Left renal cortex interstitium (tissue), 4 donors: ENCODE results near the gene DAND5. TPM values are rescaled to one million over a fixed set of nuclear protein-coding genes. Genes with fewer than 3 reads are reported as not detected.

Experiments
- DNase-seq, 4 donors: peaks; one replicate each; pipeline ENCODE4 v3.0.0-alpha.2; 2013; ENCODE audit warnings: low read depth in 4 of 4, low spot score in 2 of 4, missing footprints in 1 of 4
- polyA plus RNA-seq, 4 donors: library from polyadenylated mRNA; unstranded; fragments of 120-200 nt; gene quantifications; one replicate each; pipeline ENCODE4 v1.2.1, GENCODE V29; 2013; ENCODE audit not compliant: insufficient read length in 4 of 4

Gene DAND5
- polyA plus RNA-seq, 4 donors: 0.08 to 0.28 (median 0.13) TPM; not detected in 1

GRCh38 chr19:13019332-13019731 lies 50.0 kb downstream of the DAND5 start:
- no peak for DNase-seq

GRCh38 chr19:13020002-13020414 lies 50.6 kb downstream of the DAND5 start:
- no peak for DNase-seq

GRCh38 chr19:13022111-13022858 lies 52.9 kb downstream of the DAND5 start:
- peak in 1 of 4 donors; percentile 46 for DNase-seq

GRCh38 chr19:13022859-13023636 lies 53.7 kb downstream of the DAND5 start:
- DNase-seq: peak in 3 of 4 donors; percentile 55 to 60 (median 56)

GRCh38 chr19:13023656-13024055 lies 54.3 kb downstream of the DAND5 start:
- DNase-seq: no peak

Other genes with a start within 250 kb of the DAND5 start
- 10 to 100 TPM; 55.5 to 98.6 (median 72.3) TPM for gene TNPO2, start 245.6 kb upstream of the DAND5 start, polyA plus RNA-seq
- 100 to 1,000 TPM; 143 to 230 (median 189) TPM for gene TRIR, start 234.9 kb upstream of the DAND5 start, polyA plus RNA-seq
- gene GET3, start 232.1 kb upstream of the DAND5 start, polyA plus RNA-seq: 100 to 1,000 TPM in 1 of 4 donors, 10 to 100 TPM in 3; 76.8 to 108 (median 91.6) TPM
- under 1 TPM in 2 of 4 donors, not detected in 2; 0.13 to 0.14 TPM for gene BEST2, start 217.8 kb upstream of the DAND5 start, polyA plus RNA-seq
- 10 to 100 TPM; 34.6 to 85.0 (median 63.2) TPM for gene HOOK2, start 194.0 kb upstream of the DAND5 start, polyA plus RNA-seq
- gene JUNB, start 178.1 kb upstream of the DAND5 start, polyA plus RNA-seq: 10 to 100 TPM; 15.6 to 78.0 (median 30.9) TPM
- 100 to 1,000 TPM; 294 to 388 (median 320) TPM for gene PRDX2, start 167.8 kb upstream of the DAND5 start, polyA plus RNA-seq
- gene THSD8, start 167.5 kb upstream of the DAND5 start, polyA plus RNA-seq: 10 to 100 TPM in 2 of 4 donors, 1 to 10 TPM in 2; 5.4 to 10.8 (median 8.0) TPM
- 10 to 100 TPM; 29.1 to 45.7 (median 35.3) TPM for gene RNASEH2A, start 163.0 kb upstream of the DAND5 start, polyA plus RNA-seq
- under 1 TPM in 1 of 4 donors, not detected in 3; 0.08 TPM for gene RTBDN, start 135.0 kb upstream of the DAND5 start, polyA plus RNA-seq
- gene MAST1, start 131.1 kb upstream of the DAND5 start, polyA plus RNA-seq: 1 to 10 TPM in 3 of 4 donors, under 1 TPM in 1; 0.92 to 2.0 (median 1.3) TPM
- gene DNASE2, start 88.1 kb upstream of the DAND5 start, polyA plus RNA-seq: 10 to 100 TPM in 3 of 4 donors, 1 to 10 TPM in 1; 9.7 to 15.3 (median 12.6) TPM
- gene KLF1, start 82.4 kb upstream of the DAND5 start, polyA plus RNA-seq: under 1 TPM; 0.22 to 0.99 (median 0.42) TPM
- gene GCDH, start 78.4 kb upstream of the DAND5 start, polyA plus RNA-seq: 10 to 100 TPM; 27.4 to 38.4 (median 35.4) TPM
- gene SYCE2, start 50.3 kb upstream of the DAND5 start, polyA plus RNA-seq: 1 to 10 TPM; 2.2 to 4.7 (median 3.3) TPM
- gene FARSA, start 35.9 kb upstream of the DAND5 start, polyA plus RNA-seq: 10 to 100 TPM; 41.7 to 67.4 (median 55.2) TPM
- gene CALR, start 31.0 kb upstream of the DAND5 start, polyA plus RNA-seq: 100 to 1,000 TPM; 819 to 974 (median 899) TPM
- gene RAD23A, start 23.7 kb upstream of the DAND5 start, polyA plus RNA-seq: 100 to 1,000 TPM in 1 of 4 donors, 10 to 100 TPM in 3; 61.9 to 102 (median 87.3) TPM
- 10 to 100 TPM; 29.9 to 54.1 (median 39.2) TPM for gene GADD45GIP1, start 12.4 kb upstream of the DAND5 start, polyA plus RNA-seq
- 10 to 100 TPM; 15.3 to 27.6 (median 20.0) TPM for gene NFIX, start 25.9 kb downstream of the DAND5 start, polyA plus RNA-seq
- gene LYL1, start 133.3 kb downstream of the DAND5 start, polyA plus RNA-seq: 1 to 10 TPM; 4.4 to 8.1 (median 5.9) TPM
- gene TRMT1, start 147.2 kb downstream of the DAND5 start, polyA plus RNA-seq: 10 to 100 TPM; 28.4 to 48.0 (median 36.2) TPM
- gene NACC1, start 148.7 kb downstream of the DAND5 start, polyA plus RNA-seq: 10 to 100 TPM; 18.0 to 41.2 (median 32.0) TPM
- 10 to 100 TPM; 56.7 to 78.8 (median 67.2) TPM for gene STX10, start 180.8 kb downstream of the DAND5 start, polyA plus RNA-seq
- gene IER2, start 180.8 kb downstream of the DAND5 start, polyA plus RNA-seq: 100 to 1,000 TPM in 1 of 4 donors, 10 to 100 TPM in 3; 55.3 to 160 (median 80.0) TPM